ENCODE data around the gene ITGA6. TPM values are rescaled to one million over a fixed set of nuclear protein-coding genes. Genes with fewer than 3 reads are reported as not detected.
"Not testable (repeated sequence)": the region's sequence is repeated elsewhere in the genome, so short reads cannot be mapped to it uniquely, and the experiment has no call there.

Gene ITGA6
- total RNA-seq, 2 experiments from 2014 or later = 7.8 to 7.9 TPM

DNA sequence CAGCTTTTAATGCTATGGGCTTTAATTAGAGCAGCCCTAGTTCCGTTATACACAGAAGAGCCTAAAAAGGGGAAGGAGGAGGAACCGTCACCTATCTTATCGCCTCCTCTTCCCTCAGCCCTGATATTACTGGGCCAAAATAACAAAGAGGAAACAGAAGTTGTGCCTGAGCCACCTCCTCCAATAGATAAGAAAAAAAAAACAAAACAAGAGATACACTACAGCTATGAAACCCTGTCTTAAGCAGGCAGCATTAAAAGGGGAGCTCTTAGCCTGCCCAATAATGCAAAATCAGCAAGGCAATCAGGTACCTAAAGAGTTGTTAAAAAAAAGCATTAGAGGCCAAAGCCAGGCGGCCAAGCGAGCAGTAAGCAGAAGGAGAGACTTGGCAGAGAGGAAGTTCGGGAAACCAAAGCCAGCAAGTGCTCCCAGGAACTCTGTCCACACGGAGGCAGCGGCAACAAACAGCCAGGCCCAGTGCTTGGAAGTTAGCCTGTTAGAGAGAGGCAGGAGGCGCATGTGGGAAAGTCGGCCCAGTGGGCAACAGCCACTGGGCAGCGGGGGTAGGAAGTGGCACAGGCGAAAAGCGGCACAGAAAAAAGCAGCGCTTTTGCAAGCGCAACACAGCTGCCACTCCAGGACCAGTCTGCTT lies 86.7 kb downstream of the ITGA6 start:
- no peak for ATAC-seq
- intact Hi-C loops (cut with DNase I, micrococcal nuclease) = no loop called here

GRCh38 chr2:172516299-172516698 lies 88.9 kb downstream of the ITGA6 start:
- CTCF ChIA-PET = no interaction called here
- intact Hi-C loops (cut with DNase I, micrococcal nuclease) = no loop called here
- Mint-ChIP-seq H3K27ac (no peak overlapping the region), H3K4me1 (peaks cover 4% of the 10 kb centered on the region), H3K4me3 (no peak overlapping the region), H3K36me3 (ENCODE audit: low read depth) (peaks cover 30% of the 10 kb centered on the region), H3K9me3 (ENCODE audit: low read depth) (peaks cover 26% of the 10 kb centered on the region), H3K27me3 (no peaks in the 10 kb centered on the region)
- ATAC-seq (no peak), DNase-seq (no peak)
- POLR2A ChIA-PET = no interaction called here

More for the DNA sequence above, 86.7 kb downstream of the ITGA6 start:
- Mint-ChIP-seq H3K27me3 (no peaks in the 10 kb centered on the region), H3K27ac (no peak overlapping the region), H3K4me3 (no peak overlapping the region), H3K4me1 (peaks cover 16% of the 10 kb centered on the region), H3K9me3 (ENCODE audit: low read depth) (peaks cover 25% of the 10 kb centered on the region), H3K36me3 (ENCODE audit: low read depth) (peaks cover 30% of the 10 kb centered on the region)
- DNase-seq = no peak
- CTCF ChIA-PET = interaction anchor here (0.6 kb wide), 1 partner anchor 61 kb away, joined by 3 read pairs; no protein-coding TSS in a partner anchor
- POLR2A ChIA-PET = no interaction called here

GRCh38 chr2:172518995-172519394 lies 91.6 kb downstream of the ITGA6 start:
- no peak for ATAC-seq
- CTCF ChIA-PET = no interaction called here
- H3K36me3 Mint-ChIP-seq (ENCODE audit: low read depth) = peaks cover 13% of the 10 kb centered on the region
- no peaks in the 10 kb centered on the region for H3K27me3 Mint-ChIP-seq
- no peak overlapping the region for H3K4me3 Mint-ChIP-seq
- POLR2A ChIA-PET = no interaction called here
- H3K9me3 Mint-ChIP-seq (ENCODE audit: low read depth) = peaks cover 9% of the 10 kb centered on the region
- intact Hi-C loops (cut with DNase I, micrococcal nuclease) = no loop called here
- no peak for DNase-seq
- H3K27ac Mint-ChIP-seq = no peak overlapping the region
- no peaks in the 10 kb centered on the region for H3K4me1 Mint-ChIP-seq

DNA sequence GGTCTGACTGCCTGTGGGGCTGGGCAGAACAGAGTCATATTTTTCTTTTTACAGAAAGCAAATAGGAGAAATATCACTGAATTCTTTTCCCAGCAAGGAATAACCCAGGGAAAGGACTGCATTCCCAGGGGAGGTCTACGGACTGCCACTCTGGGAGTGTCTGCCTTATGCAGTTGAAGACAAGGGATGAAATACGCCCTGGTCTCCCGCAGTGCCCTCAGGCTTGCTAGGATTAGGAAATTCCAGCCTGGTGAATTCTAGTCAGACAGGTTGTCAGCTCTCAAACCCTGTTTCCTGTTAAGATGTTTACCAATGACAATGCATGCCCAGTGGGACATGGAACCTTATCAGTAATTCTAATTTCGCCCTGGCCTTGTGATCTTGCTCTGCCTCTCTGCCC lies 98.2 kb downstream of the ITGA6 start:
- ATAC-seq (no peak), DNase-seq (no peak)
- H3K27me3 Mint-ChIP-seq = no peaks in the 10 kb centered on the region
- POLR2A ChIA-PET = no interaction called here
- H3K4me3 Mint-ChIP-seq = no peak overlapping the region
- intact Hi-C loops (cut with DNase I, micrococcal nuclease) = no loop called here
- H3K27ac Mint-ChIP-seq = no peak overlapping the region
- CTCF ChIA-PET = no interaction called here
- H3K36me3 Mint-ChIP-seq (ENCODE audit: low read depth) = peaks cover 17% of the 10 kb centered on the region
- H3K4me1 Mint-ChIP-seq = no peaks in the 10 kb centered on the region
- peaks cover 13% of the 10 kb centered on the region for H3K9me3 Mint-ChIP-seq (ENCODE audit: low read depth)

DNA sequence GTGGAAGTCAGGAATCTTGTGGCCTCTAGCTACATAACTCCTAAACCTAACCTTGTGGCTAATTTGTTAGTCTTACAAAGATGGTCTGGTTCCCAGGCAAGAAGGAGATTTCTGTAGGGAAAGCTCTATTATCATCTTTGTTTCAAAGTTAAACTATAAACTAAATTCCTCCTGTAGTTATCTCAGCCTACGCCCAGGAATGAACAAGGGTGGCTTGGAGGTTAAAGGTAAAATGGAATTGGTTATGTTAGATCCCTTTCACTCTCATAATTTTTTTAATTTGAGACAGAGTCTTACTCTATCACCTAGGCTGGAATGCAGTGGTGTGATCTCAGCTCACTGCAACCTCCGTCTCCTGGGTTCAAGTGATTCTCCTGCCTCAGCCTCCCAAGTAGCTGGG lies 103.9 kb downstream of the ITGA6 start:
- Mint-ChIP-seq H3K4me1 (no peaks in the 10 kb centered on the region), H3K27ac (no peak overlapping the region), H3K4me3 (no peak overlapping the region), H3K27me3 (no peaks in the 10 kb centered on the region), H3K9me3 (ENCODE audit: low read depth) (peaks cover 26% of the 10 kb centered on the region), H3K36me3 (ENCODE audit: low read depth) (peaks cover 45% of the 10 kb centered on the region)
- intact Hi-C loops (cut with DNase I, micrococcal nuclease) = no loop called here
- CTCF ChIA-PET = no interaction called here
- POLR2A ChIA-PET = no interaction called here
- DNase-seq (no peak), ATAC-seq (no peak)

GRCh38 chr2:172532461-172532860 lies 105.1 kb downstream of the ITGA6 start:
- peaks cover 52% of the 10 kb centered on the region for H3K36me3 Mint-ChIP-seq (ENCODE audit: low read depth)
- H3K27ac Mint-ChIP-seq = not testable (repeated sequence)

GRCh38 chr2:172533687-172534086 lies 106.3 kb downstream of the ITGA6 start:
- Mint-ChIP-seq H3K9me3 (ENCODE audit: low read depth) (peaks cover 26% of the 10 kb centered on the region), H3K27me3 (no peaks in the 10 kb centered on the region), H3K36me3 (ENCODE audit: low read depth) (peaks cover 52% of the 10 kb centered on the region), H3K27ac (no peak overlapping the region), H3K4me3 (no peak overlapping the region), H3K4me1 (no peaks in the 10 kb centered on the region)
- ATAC-seq = peak; percentile 19
- intact Hi-C loops (cut with DNase I, micrococcal nuclease) = no loop called here
- no peak for DNase-seq
- ChIA-PET POLR2A (no interaction called here), CTCF (interaction anchor here (0.7 kb wide), 1 partner anchor 1227 kb away, joined by 3 read pairs; no protein-coding TSS in a partner anchor)

More at GRCh38 chr2:172532461-172532860, 105.1 kb downstream of the ITGA6 start:
- ATAC-seq; H3K4me1 Mint-ChIP-seq; H3K27me3 Mint-ChIP-seq; H3K4me3 Mint-ChIP-seq; intact Hi-C loops (cut with DNase I, micrococcal nuclease); DNase-seq: not testable (repeated sequence)
- POLR2A ChIA-PET = interaction anchor here (0.7 kb wide), 1 partner anchor 16 kb away, joined by 3 read pairs; no protein-coding TSS in a partner anchor
- CTCF ChIA-PET = interaction anchor here (0.6 kb wide), 2 partner anchors 61 to 390 kb away, joined by 3 read pairs; no protein-coding TSS in a partner anchor
- H3K9me3 Mint-ChIP-seq (ENCODE audit: low read depth) = peaks cover 26% of the 10 kb centered on the region

- peaks cover 47% of the 10 kb centered on the region for H3K36me3 Mint-ChIP-seq (ENCODE audit: low read depth)
- no peaks in the 10 kb centered on the region for H3K4me1 Mint-ChIP-seq
- no peaks in the 10 kb centered on the region for H3K27me3 Mint-ChIP-seq
- DNase-seq (no peak), ATAC-seq (no peak)
- POLR2A ChIA-PET = no interaction called here
- H3K27ac Mint-ChIP-seq = no peak overlapping the region
- H3K9me3 Mint-ChIP-seq (ENCODE audit: low read depth) = peaks cover 27% of the 10 kb centered on the region
- CTCF ChIA-PET = no interaction called here
- no peak overlapping the region for H3K4me3 Mint-ChIP-seq
- intact Hi-C loops (cut with DNase I, micrococcal nuclease) = no loop called here
Measured at GRCh38 chr2:172535119-172535518, 107.7 kb downstream of the ITGA6 start.

GRCh38 chr2:172537851-172538250 lies 110.5 kb downstream of the ITGA6 start:
- POLR2A ChIA-PET; CTCF ChIA-PET; H3K4me3 Mint-ChIP-seq; H3K27me3 Mint-ChIP-seq; H3K27ac Mint-ChIP-seq; intact Hi-C loops (cut with DNase I, micrococcal nuclease); H3K4me1 Mint-ChIP-seq; ATAC-seq; DNase-seq: not testable (repeated sequence)
- Mint-ChIP-seq H3K36me3 (ENCODE audit: low read depth) (peaks cover 38% of the 10 kb centered on the region), H3K9me3 (ENCODE audit: low read depth) (peaks cover 25% of the 10 kb centered on the region)

DNA sequence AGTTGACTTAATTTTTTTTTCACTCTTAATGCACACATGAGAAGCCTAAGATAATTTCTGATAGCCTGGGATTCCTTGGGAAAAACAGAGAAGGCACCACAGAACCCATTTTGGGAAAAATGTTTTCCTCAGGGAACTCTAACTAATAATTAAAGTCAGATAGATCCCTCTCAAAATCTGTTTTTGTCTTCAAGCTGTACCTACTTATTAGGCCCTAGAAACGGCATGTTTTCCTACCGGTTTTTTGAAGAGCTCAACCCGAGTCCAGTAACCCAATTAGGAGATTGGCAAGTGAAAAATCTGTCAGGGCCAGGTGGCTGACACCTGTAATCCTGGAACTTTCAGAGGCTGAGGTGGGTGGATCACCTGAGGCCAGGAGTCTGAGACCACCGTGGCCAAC lies 112.4 kb downstream of the ITGA6 start:
- no peak overlapping the region for H3K4me3 Mint-ChIP-seq
- peaks cover 38% of the 10 kb centered on the region for H3K36me3 Mint-ChIP-seq (ENCODE audit: low read depth)
- POLR2A ChIA-PET = no interaction called here
- CTCF ChIA-PET = interaction anchor here (1.0 kb wide), 1 partner anchor 82 kb away, joined by 3 read pairs; no protein-coding TSS in a partner anchor
- no peak overlapping the region for H3K27ac Mint-ChIP-seq
- intact Hi-C loops (cut with DNase I, micrococcal nuclease) = no loop called here
- H3K4me1 Mint-ChIP-seq = no peaks in the 10 kb centered on the region
- ATAC-seq = no peak
- peaks cover 32% of the 10 kb centered on the region for H3K9me3 Mint-ChIP-seq (ENCODE audit: low read depth)
- no peak for DNase-seq
- H3K27me3 Mint-ChIP-seq = no peaks in the 10 kb centered on the region

GRCh38 chr2:172540421-172540820 lies 113.0 kb downstream of the ITGA6 start:
- Mint-ChIP-seq H3K4me1 (no peaks in the 10 kb centered on the region), H3K27me3 (no peaks in the 10 kb centered on the region), H3K9me3 (ENCODE audit: low read depth) (peaks cover 28% of the 10 kb centered on the region), H3K4me3 (no peak overlapping the region), H3K27ac (no peak overlapping the region), H3K36me3 (ENCODE audit: low read depth) (peaks cover 36% of the 10 kb centered on the region)
- ATAC-seq (no peak), DNase-seq (no peak)
- ChIA-PET POLR2A (no interaction called here), CTCF (interaction anchor here (1.0 kb wide), 1 partner anchor 83 kb away, joined by 3 read pairs; no protein-coding TSS in a partner anchor)
- intact Hi-C loops (cut with DNase I, micrococcal nuclease) = no loop called here

- Mint-ChIP-seq H3K36me3 (ENCODE audit: low read depth) (peaks cover 44% of the 10 kb centered on the region), H3K9me3 (ENCODE audit: low read depth) (peaks cover 19% of the 10 kb centered on the region), H3K27ac (no peak overlapping the region), H3K4me1 (peaks cover 15% of the 10 kb centered on the region), H3K27me3 (no peaks in the 10 kb centered on the region), H3K4me3 (no peak overlapping the region)
- intact Hi-C loops (cut with DNase I, micrococcal nuclease) = no loop called here
- ChIA-PET CTCF (no interaction called here), POLR2A (no interaction called here)
- ATAC-seq (no peak), DNase-seq (no peak)
Measured at GRCh38 chr2:172545408-172546075, 118.2 kb downstream of the ITGA6 start.

Measured in activated CD4-positive, alpha-beta T cell treated with anti-CD3 and anti-CD28 coated beads for 36 hours (primary cell).